ENCODE measurements around the gene SNCAIP.

DNA sequence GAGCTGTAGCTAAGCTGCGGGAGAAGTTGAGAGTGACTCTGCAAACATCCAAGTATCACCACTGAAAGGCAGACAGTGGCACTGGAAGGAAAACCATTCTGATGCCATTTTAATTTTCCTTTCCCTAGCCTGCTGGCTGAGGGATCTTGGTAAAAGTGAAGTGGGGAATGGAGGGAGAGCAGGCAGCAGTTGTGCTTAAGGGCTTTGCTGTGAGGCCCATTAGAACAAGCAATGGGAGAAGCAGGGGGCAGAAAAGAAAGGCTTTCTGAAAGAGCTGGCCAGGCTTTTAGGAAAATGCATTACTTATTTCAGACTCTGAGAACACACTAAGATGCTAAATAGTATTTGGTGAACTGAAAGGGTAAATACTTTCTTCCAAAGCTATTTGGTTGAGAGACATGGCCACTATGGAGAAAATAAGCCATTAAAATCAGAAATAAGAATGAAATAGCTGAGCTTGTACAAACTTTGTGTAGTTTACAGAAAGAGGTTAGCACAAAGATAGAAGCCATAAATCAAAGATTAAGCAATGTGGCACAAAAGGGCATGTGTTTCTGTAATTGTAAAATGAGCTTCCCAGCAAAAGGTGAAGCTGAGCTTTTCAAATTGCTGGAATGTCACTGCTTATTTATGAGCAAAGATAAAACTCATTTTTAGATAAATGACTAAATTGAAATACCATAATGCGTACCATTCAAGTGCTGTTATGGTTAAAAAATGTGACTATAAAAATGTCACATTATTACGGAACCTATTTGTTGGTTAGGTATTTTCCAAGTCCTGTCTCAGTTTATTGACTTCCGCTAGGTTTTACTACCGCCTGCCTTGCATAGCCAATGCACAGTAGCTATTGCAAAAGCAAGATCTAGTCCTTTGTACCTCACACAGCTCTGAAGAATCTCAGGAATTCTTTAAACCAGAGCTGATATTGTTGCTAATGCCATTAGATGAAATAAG lies 20.8 kb downstream of the SNCAIP start:
- TF ChIP-seq CTCF (conservative IDR thresholded peaks at IDR 0.05; ENCODE audit: low read depth, low read length) (no peak), BHLHE40 (IDR thresholded peaks at IDR 0.05; ENCODE audit: low read depth, low read length) (no peak), POLR2A (IDR thresholded peaks at IDR 0.05; ENCODE audit: low read depth, low read length) (no peak), MAFK (IDR thresholded peaks at IDR 0.05; ENCODE audit: low read depth, low read length) (no peak), NFE2L2 (IDR thresholded peaks at IDR 0.05; ENCODE audit: low read depth, low read length) (no peak), RAD21 (IDR thresholded peaks at IDR 0.05; ENCODE audit: low read length) (no peak), SMC3 (IDR thresholded peaks at IDR 0.05; ENCODE audit: low read depth, low read length) (no peak), RCOR1 (IDR thresholded peaks at IDR 0.05; ENCODE audit: insufficient replicate concordance, low read length) (no peak), MAZ (IDR thresholded peaks at IDR 0.05; ENCODE audit: borderline replicate concordance, low read depth, low read length) (no peak), CHD1 (IDR thresholded peaks at IDR 0.05; ENCODE audit: low read depth, low read length) (no peak), MXI1 (IDR thresholded peaks at IDR 0.05; ENCODE audit: borderline replicate concordance, low read depth, low read length) (no peak), CEBPB (IDR thresholded peaks at IDR 0.05; ENCODE audit: low read depth, low read length) (no peak)
- TF ChIP-seq, protein P1, sequence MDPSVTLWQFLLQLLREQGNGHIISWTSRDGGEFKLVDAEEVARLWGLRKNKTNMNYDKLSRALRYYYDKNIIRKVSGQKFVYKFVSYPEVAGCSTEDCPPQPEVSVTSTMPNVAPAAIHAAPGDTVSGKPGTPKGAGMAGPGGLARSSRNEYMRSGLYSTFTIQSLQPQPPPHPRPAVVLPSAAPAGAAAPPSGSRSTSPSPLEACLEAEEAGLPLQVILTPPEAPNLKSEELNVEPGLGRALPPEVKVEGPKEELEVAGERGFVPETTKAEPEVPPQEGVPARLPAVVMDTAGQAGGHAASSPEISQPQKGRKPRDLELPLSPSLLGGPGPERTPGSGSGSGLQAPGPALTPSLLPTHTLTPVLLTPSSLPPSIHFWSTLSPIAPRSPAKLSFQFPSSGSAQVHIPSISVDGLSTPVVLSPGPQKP (IDR thresholded peaks at IDR 0.05; ENCODE audit: borderline replicate concordance, low read depth, low read length) = no peak
- TF ChIP-seq, protein P2, sequence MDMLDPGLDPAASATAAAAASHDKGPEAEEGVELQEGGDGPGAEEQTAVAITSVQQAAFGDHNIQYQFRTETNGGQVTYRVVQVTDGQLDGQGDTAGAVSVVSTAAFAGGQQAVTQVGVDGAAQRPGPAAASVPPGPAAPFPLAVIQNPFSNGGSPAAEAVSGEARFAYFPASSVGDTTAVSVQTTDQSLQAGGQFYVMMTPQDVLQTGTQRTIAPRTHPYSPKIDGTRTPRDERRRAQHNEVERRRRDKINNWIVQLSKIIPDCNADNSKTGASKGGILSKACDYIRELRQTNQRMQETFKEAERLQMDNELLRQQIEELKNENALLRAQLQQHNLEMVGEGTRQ (IDR thresholded peaks at IDR 0.05; ENCODE audit: low read depth, low read length) = no peak

All from IMR-90 (cell line).